GM18858 (cell line): ENCODE data around the gene MED27.

ENCODE experiments used
- ATAC-seq: cut with Tn5 transposase; IDR thresholded peaks from one replicate; pipeline ENCODE4 v1.9.1; 2021; ENCODE audit not compliant: unreplicated experiment

MED27 gene

DNA sequence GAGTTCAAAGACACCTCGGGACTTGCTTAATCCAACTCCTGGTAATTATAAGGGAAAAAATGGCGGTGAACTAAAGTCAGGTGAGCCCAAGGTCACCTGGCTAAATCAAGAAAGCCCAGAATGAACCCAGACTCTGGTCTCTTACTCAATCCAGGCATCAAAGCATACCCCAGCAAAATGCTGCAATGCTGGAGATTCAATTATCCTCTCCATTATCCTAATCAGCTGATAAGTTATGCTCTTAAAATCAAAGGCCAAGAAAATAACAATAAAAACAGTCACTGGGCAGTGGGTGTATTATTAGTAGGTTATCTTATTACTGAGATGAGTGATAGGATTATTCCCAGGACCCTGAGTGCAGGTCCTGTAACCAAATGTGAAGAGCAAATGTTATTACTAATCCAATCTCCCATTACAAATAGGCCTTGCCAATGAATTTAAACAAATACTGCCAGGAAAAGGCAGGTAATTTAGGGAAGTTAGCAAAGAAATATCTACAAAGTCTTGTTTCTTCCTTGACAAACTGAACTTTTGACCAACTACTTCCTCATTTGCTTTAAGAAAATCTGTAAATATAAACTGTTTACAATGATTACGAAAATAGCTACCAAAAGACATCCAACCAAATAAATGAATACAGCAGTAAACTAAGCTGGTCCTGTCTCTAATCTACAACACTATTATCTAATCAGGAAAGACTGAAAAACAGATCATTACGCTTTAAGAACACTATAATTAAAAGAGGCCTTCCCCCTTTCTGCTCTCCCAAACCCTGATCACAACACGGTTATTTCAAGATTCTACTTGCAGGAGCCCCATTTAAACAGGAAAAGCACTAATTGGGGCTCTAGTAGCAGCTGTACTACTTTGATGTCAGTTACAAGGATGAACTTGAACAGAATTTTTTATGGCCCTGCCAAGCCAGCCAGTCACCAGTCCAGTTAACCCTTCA lies 103.2 kb downstream of the MED27 start:
- no peak for ATAC-seq

DNA sequence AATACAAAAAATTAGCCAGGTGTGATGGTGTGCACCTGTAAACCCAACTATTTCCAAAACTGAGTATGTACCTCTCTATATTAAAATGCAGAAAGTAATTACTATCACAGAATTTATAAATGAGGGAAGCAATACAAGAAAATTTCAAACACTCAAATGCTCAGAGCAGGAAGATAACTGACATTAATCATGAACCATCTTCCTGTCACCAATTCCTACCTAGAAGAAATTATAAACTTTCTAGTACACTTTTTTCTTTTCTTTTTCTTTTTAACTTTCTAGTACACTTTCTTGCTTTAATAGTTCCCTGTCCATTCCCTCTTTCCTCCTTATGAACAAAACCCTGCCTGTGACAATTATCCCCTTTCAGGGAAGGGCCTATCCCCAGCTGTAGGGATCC lies 106.8 kb downstream of the MED27 start:
- no peak for ATAC-seq

DNA sequence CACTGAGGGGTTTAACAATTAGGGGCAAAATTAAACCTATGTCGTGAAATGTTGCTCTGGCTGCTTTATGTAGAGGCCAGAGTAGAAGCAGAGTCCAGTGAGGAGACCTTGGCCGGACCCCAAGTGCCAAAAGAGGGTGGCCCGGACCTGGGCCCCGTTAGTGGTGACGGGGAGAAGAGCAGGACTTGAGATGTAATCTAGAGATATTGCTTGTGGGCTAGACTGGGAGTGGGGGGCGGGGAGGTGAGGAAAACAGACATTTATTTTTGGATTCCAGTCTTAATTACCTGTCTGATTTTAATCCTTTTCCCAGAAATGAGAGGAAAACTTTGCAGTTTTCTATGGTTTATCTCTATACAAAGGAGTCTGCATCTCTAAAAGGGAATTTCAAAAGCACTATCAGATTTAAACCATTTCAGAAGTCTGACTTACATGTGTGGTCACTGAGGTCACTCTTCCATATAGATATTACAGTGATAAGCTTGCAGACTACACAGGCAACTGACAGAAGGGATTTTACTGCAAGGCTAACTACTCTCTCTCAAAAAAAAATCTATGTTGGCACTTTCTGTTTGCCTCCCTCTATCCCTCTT lies 108.1 kb downstream of the MED27 start:
- no peak for ATAC-seq

DNA sequence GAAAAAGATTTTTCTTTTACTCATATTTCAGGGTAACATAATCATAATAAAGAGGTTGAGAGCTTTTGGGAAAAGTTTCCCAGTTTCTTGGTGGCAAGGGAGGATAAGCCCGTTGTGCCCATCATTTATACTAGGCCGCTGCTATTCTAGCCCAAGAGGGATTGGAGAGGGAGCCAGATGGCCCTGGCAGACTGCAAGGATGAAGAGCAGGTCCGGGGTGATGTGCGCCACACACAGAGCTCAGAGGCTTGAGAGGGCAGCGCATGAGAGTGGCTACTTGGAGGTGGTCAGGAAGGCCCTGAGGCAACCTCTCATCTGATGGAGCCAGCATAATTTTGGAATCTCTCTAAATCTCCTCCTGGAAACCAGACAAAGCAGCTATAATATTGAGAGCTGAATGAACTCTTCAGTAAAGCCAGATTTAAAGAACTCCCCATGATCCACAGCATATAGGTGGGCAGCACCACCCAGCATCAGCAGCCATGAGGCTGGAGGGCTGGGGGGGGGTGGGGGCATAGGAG lies 110.1 kb downstream of the MED27 start:
- ATAC-seq: no peak

DNA sequence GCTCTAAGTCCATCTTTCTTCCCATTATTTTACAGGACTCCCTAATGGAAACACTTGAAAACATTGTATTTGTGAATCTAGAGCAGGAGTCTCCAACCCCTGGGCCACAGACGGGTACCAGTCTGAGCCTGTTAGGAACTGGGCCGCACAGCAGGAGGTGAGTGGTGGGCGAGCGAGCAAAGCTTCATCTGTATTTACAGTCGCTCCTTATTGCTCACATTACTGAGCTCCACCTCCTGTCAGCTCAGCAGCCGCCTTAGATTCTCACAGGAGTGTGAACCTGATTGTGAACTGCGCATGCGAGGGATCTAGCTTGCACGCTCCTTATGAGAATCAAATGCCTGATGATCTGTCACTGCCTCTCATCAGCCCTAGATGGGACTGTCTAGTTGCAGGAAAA lies 111.0 kb downstream of the MED27 start:
- ATAC-seq: no peak

DNA sequence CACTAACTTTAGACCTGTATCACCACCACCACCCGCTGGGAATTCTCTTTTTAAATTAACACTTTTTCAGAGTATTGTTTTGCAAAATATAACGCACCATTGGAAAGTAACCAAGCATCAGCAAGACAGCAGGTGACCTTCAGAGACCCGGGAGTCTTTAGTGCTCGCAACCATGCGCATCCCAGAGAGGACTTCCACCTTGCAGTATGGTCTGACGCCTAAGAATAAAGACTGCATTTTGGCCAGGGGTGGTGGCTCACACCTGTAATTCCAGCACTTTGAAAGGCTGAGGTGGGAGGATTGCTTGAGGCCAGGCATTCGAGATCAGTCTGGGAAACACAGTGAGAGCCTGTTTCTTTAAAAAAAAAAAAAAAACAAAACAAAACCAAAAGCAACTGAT lies 113.8 kb downstream of the MED27 start:
- ATAC-seq: no peak

DNA sequence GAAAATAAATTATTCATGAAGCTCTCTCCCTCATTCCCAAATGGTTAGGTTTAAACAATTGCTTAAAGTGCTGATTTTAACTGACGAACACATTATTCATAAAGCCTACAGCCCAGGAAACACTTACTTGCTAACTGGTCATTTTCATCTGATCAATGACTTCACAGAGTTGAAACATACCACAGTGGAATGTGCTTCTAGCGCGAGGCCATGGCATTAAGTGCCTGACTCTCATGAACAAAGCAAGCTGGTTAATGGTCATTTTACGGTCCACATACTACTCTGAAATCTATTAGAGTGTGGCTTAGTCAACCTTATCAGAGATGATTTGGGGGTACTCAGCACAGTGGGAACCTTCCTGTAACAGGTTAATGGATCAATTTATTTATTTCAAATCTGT lies 114.6 kb downstream of the MED27 start:
- no peak for ATAC-seq

DNA sequence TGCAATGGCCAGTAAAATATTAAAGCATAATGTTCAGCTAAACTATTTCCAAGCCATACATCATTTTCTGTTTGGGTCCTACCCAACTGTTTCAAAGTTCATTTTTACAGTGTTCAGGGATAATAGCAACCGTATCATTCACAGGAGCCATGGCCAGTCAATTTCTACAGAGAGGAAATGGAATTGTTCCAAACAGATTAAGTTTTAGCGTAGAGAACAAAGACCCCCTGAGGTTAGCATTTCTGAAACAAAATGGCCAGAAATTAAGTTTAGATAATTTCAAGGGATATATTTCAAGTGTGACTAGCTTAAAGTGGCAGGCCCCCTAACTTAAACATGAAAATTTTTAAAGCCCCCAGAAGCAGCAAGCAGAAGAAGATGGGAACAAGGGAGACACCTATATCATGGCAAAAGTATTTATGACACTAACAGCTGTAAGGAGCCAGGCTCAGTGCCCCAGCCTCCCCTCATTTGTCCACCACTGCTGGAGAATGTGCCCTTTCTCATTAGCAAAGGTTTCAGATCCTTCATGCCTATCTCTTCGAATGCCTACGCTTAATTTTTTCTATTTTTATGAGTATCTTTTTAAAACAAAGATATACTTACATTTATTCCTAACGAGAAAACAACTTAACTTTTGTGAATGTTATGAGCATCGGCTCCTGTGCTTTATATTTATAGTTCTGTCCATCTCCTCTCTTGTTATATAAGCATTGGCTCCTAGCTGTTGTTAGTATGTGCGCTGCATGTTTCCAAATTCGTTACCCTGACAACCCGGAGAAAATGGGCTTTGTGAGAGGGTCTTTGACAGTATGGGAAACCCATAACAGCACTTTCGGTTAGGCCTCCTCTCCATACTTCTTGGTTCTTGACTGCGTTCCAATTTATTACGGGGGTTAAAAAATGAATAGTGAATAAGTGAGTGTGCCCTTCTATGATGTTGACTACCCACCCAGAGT lies 116.3 kb downstream of the MED27 start:
- ATAC-seq: no peak

DNA sequence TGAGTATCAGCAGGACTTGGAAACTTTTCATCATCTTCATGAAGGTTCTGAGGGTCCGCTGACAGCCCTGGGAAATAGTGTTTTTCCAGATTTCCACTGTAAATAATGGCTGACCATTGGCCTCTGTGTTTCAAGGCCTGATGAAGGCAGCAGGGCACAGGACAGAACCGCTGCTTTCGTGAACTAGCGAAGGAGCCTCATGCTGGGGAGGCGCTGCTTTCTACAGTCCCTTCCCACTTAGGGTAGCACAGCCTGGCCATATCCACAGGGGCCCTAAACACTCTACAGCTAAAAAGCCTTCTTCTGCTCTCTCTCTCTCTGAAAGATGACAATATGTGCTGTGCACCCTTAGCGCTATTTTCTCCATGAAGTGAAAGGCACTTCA lies 118.2 kb downstream of the MED27 start:
- ATAC-seq: no peak

DNA sequence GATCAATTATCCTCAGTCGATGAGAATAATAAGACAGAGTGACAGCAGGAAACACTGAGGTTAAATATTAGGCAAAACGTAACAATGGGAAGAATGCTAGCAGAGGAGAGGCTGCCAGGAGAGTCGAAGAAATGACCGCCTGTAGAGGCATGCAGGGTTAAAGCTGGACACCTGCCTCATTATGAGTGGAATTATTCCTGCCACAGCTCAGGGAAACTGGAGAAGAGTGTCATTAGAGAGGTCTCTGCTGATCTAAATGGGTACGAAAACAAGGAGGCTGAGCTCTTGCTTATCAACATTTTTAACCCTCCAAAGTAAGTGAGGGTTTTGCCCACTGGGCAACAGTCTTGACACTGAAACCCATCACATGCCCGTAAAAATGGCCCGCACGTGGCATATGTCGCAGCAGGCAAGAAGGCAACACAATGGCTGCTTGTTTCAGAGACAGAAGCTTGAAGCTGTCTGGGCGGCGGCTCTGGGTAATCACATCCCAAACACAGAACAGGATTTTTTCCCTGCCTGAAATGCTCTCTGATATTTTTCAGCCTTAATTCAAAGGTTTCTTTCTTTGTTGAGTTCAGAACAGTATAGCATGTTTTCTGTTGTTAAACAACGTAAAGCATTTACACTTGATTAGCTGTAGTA lies 118.7 kb downstream of the MED27 start:
- no peak for ATAC-seq

DNA sequence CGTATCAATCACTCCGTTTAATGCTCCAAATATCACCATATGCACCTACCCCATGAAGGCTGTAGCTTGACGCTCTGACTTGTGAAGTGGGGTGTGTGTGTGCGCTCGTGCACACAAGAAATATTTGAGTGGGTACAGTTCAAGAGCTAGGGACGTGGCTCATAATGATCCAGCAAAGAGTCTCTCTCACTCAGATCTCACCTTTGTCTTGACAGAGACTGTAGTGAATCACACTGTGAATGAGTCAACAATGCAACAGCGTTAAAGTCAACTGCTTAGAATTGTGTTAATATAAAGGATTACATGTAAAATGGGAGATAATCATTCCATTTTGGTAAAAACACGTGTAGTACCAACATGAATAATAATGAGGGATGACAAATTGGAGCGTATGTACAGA lies 119.4 kb downstream of the MED27 start:
- ATAC-seq: no peak

DNA sequence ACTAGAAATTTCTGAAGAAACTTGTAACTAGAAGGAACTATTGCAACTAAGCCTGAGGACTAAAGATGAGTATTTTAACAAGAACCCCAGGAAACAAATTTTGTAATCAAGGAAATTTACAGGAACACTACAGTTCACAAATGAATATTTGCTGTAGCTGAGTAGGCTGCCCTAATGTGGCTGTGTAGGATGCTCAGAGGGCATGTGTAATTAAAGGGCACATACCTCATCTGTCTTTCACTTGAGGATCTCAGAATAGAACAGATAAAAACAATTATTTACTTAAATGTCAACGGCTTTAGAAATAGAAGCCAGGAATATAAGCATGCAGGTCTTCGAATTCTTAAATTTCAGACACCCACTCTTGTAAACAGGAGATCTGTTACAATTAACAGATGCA lies 119.8 kb downstream of the MED27 start:
- no peak for ATAC-seq

DNA sequence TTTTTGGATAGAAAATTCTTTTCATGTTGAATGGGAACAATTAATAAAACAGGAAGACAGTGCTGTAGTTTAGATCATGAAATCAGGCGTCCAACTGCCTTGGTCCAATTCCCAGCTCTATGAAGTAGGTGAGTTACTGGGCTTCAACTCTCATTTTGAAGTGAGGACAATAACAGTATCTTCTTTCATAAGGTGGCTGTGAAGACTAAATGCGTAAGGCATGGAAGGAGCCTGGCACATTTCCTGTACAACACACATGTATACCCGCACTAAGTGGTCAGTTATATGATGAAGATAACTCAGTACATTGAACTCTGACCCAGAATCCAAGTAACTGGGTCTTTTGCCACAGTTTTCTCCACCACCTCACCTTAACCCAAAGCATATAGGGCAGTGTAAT lies 120.6 kb downstream of the MED27 start:
- no peak for ATAC-seq

DNA sequence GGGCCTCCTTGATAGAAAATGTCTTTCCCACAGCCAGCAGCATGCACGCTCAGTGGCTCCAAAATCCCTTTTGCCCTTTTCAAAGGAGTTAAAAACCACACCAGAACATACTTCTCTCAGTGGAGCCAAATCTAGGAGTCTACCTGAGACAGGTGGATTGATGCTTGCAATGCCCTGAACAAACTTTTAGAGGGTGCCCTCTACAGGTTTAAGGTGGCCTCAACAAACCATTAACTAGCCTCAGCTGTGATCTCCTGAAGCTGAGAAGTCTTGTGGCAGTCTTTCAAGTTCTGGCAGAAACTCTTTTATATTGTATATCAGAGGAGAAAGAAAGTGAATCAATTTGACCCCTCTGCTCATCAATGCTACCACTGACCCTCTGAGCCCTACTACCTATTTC lies 125.4 kb downstream of the MED27 start:
- ATAC-seq: no peak

DNA sequence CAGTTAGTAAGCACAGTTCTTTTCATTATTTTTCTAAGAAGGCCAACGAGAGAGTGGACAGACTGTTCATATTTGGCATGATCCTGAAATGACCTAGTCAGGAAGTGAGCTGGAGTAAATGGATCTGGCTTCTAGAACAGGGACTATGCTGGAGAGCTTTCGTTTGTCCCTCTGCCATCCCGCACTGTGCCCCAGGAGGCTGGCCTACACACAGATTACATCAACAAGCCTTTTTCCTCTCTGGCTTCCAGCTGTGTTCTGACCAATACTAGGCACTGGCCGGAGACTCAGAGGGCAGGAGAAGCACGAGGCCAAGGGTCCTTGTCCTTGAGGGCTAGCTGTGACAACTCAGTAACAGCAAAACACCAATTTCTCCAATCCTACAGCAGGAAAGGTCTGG lies 127.8 kb downstream of the MED27 start:
- no peak for ATAC-seq

DNA sequence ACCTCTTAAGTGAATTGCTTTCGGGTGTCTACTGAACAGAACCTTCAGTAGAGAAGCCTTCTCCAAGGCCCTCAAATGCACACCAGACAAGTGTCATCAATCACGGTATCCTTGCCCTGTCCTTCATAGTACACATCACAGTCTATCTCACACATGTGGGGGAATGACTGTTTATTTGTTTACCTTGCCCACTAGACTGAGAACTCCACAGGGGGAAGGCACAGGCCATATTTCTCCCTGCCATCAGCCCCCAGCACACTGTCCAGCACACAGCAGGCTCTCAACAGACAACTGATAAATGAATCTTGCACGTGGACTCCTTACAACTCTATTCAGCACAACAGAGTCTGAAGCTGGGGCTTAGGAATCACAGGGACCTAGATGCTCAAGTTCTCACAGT lies 128.5 kb downstream of the MED27 start:
- no peak for ATAC-seq

DNA sequence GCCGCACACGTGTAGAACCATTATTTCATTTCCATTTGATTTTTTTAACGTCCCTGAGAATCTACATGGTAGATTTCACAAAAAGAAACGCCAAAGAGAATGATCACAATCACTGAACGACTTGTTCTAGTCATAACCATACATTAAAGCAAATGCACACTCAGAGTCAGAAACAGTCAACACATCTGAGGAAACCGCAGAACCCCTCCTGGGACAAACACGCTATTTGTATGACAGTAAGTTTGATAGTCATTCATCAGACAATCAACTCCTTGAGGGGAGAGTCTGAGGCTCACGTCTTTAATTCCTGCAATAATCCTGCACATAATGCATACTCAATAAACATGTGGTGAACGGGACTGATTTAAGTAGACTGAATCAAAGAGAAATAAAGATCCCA lies 129.2 kb downstream of the MED27 start:
- no peak for ATAC-seq

DNA sequence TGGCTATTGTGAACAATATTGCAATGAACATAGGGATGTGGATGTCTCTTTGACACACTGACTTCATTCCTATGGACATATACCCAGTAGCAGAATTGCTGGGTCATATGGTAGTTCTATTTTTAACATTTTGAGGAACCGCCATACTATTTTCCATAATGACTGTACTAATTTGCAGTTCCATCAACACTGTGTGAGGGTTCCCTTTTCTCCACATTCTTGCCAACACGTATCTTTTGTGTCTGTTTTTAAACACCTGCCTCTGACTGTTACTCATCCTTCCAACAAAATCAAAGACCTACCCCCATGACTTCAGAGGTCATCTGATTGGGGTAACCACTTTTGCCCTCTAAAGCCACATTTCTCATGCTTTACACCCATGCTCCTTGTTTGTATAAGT lies 133.5 kb downstream of the MED27 start:
- no peak for ATAC-seq

DNA sequence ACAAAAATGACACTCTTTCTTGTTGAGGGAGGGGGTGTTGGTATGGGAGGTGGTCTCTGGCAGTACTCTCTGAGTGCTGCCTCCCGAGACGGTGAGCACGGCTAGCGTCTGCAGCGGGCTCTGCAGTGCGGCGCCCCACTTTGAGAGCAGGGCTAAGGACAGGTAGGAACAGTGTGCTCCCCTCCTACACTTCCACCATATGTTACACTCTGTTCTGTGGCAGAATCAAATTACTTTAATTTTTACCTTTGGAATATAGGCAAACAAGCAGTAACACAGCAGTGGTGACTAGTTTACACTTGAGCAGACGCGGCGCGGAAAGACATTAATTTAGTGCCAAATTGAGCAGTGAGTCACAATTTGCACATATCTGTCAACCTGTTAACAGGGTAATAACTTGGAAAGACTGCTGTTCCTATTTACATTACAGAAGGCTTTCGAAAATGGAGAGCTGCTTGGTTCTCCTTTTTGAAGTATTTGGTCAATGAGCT lies 136.3 kb downstream of the MED27 start:
- ATAC-seq: no peak

DNA sequence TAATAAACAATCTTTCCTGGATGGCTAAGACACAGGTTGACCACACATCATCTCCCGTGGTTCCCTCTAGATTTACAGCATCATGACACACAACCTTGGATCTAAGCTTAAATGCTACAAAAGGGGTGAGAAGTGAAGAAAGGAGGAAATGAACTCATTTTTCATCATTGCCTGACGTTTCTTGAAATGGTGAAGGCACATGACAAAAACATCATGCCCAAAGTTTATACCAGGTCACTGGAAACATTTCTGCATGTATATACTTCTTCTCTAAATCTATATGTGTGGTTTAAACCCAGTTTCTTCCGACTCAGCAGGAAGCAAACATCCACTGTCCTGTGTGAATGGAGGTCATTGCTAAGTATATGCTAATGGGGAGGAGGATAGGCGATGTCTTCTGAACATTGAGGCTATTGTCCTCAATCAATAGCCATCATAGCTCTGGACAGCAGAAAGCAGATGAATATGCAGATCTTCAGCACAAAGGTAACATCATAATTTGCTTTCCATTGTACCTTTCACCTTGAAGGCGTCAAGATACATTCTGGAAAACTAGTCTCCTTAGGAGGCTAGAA lies 137.4 kb downstream of the MED27 start:
- ATAC-seq: no peak
